Measurements from ENCODE around the gene CIAO1. TPM values are rescaled to one million over a fixed set of nuclear protein-coding genes. Genes with fewer than 3 reads are reported as not detected.

Gene CIAO1
- polyA plus RNA-seq, 2 of the 4 experiments (the other 2 are of a cell fraction), result 83.2 to 99.7 TPM

DNA sequence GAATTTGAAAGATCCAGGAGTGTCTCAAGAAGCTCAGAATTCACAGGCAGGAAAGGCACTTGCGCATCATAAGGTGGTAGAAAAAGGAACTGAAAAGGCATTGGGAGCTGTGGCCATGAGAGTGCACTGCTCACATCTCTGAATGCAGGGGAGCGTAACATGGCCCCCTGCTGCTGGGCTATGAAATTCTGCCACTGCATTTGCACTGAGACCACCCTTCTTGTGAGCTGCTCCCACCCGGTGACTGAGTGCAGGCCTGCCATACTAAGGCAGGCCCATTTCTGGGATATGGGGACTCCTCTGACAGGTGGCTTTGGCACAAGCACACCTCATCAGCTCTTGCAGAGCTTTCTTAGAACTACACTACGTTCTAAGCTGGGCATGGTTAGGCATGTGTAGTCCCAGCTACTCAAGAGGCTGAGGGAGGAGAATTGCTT lies 32.1 kb upstream of the CIAO1 start:
- WGBS (ENCODE audit: missing lambda C conversion rate), result 82% methylated on average over 4 of the region's 4 CpGs

DNA sequence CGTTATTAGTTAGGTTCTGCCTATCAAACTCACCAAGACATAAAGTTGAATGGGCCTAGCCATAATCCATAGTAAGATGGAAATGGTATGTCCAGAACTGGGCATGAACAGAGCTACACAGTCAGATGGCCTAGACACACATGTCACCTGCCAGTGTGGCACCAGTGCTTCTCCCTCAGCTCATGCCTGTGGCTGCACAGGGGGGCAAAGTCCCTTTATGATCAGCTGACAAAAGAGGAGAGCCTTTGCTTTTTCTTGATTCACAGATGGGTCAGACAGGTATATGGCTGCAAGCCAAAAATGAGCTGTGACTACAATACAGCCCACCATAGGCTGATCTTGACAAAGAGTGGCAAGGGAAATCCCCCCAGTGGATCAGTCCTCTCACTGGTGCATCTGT lies 29.1 kb upstream of the CIAO1 start:
- Histone ChIP-seq H3K4me2 (no peak overlapping the region), H3K4me1 (no peaks in the 10 kb centered on the region), H3K27ac (no peak overlapping the region), H3K9me3 (no peaks in the 10 kb centered on the region), H3K4me3 (no peak overlapping the region)
- FAIRE-seq, result no peak
- TF ChIP-seq GATA3 (IDR thresholded peaks at IDR 0.05; ENCODE audit: borderline replicate concordance), result no peak
- TF ChIP-seq, protein P1, sequence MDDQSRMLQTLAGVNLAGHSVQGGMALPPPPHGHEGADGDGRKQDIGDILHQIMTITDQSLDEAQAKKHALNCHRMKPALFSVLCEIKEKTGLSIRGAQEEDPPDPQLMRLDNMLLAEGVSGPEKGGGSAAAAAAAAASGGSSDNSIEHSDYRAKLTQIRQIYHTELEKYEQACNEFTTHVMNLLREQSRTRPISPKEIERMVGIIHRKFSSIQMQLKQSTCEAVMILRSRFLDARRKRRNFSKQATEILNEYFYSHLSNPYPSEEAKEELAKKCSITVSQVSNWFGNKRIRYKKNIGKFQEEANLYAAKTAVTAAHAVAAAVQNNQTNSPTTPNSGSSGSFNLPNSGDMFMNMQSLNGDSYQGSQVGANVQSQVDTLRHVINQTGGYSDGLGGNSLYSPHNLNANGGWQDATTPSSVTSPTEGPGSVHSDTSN (IDR thresholded peaks at IDR 0.05), result no peak
- no peak for TF ChIP-seq FOSB (CRISPR knock-in tag; IDR thresholded peaks at IDR 0.05)
- TF ChIP-seq JUNB (IDR thresholded peaks at IDR 0.05), result no peak
- no peak for TF ChIP-seq MYC (IDR thresholded peaks at IDR 0.05; ENCODE audit: borderline replicate concordance, low read length)
- no peak for TF ChIP-seq NFE2L2 (conservative IDR thresholded peaks at IDR 0.05; ENCODE audit: low read length)
- TF ChIP-seq, protein P2, sequence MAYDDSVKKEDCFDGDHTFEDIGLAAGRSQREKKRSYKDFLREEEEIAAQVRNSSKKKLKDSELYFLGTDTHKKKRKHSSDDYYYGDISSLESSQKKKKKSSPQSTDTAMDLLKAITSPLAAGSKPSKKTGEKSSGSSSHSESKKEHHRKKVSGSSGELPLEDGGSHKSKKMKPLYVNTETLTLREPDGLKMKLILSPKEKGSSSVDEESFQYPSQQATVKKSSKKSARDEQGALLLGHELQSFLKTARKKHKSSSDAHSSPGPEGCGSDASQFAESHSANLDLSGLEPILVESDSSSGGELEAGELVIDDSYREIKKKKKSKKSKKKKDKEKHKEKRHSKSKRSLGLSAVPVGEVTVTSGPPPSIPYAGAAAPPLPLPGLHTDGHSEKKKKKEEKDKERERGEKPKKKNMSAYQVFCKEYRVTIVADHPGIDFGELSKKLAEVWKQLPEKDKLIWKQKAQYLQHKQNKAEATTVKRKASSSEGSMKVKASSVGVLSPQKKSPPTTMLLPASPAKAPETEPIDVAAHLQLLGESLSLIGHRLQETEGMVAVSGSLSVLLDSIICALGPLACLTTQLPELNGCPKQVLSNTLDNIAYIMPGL (CRISPR knock-in tag; IDR thresholded peaks at IDR 0.05; ENCODE audit: borderline replicate concordance), result no peak
- no peak for TF ChIP-seq RNF2 (IDR thresholded peaks at IDR 0.05; ENCODE audit: borderline replicate concordance, low read depth)
- TF ChIP-seq ZSCAN20 (CRISPR knock-in tag; IDR thresholded peaks at IDR 0.05), result no peak
- TF ChIP-seq EHMT2 (IDR thresholded peaks at IDR 0.05; ENCODE audit: low read depth), result no peak
- no peak for DNase-seq (ENCODE audit: low read depth in 1 of 2, low spot score in 1 of 2)
- ChIA-PET POLR2A (no interaction called here), CTCF (interaction anchor here (1.0 to 1.5 kb wide), 5 partner anchors 14 to 244 kb away, joined by 3 to 4 read pairs (median 3); no protein-coding TSS in a partner anchor)
- 100% methylated on average over 1 of the region's 1 CpG for WGBS (ENCODE audit: missing lambda C conversion rate)
- ATAC-seq, result no peak

More for the DNA sequence above, 32.1 kb upstream of the CIAO1 start:
- Histone ChIP-seq H3K4me1 (no peaks in the 10 kb centered on the region), H3K9me3 (no peaks in the 10 kb centered on the region), H3K4me3 (no peak overlapping the region), H3K27ac (no peak overlapping the region), H3K4me2 (no peak overlapping the region)
- FAIRE-seq (no peak), DNase-seq (ENCODE audit: low read depth in 1 of 2, low spot score in 1 of 2) (no peak), ATAC-seq (no peak; a peak in 1 of 6 replicates)
- no peak for TF ChIP-seq SREBF2 (IDR thresholded peaks at IDR 0.05)
- TF ChIP-seq, protein P3, sequence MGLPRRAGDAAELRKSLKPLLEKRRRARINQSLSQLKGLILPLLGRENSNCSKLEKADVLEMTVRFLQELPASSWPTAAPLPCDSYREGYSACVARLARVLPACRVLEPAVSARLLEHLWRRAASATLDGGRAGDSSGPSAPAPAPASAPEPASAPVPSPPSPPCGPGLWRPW (IDR thresholded peaks at IDR 0.05), result no peak
- no peak for TF ChIP-seq CBX2 (IDR thresholded peaks at IDR 0.05; ENCODE audit: borderline replicate concordance, low read depth)
- POLR2A ChIA-PET, result no interaction called here
- CTCF ChIA-PET, result interaction anchor here (0.9 to 2.3 kb wide), 4 partner anchors 17 to 241 kb away, joined by 3 to 12 read pairs (median 4); no protein-coding TSS in a partner anchor

DNA sequence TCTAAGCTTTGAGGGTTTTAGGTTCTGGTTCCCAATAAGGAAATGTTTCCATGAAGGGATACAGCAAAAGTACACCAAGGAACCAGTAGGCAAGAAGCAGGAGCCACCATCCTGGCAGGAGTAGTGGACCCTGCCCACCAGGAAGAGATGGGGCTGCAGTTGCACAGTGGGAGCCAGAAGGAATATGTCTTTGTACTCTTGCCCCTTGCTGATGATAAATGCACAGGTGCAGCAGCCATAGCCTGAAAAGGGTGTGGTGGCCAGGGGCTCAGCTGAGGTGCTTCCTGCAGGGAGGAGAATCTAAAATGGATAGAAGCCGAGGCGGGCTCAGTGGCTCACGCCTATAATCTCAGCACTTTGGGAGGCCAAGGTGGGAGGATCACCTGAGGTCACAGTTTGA lies 27.8 kb upstream of the CIAO1 start:
- TF ChIP-seq HOXA7 (CRISPR knock-in tag; IDR thresholded peaks at IDR 0.05) (no peak), POLR2A (IDR thresholded peaks at IDR 0.05; ENCODE audit: low read length) (no peak), JUNB (IDR thresholded peaks at IDR 0.05) (no peak), USF2 (IDR thresholded peaks at IDR 0.05) (no peak), RARB (CRISPR knock-in tag; IDR thresholded peaks at IDR 0.05) (no peak), GATA3 (IDR thresholded peaks at IDR 0.05; ENCODE audit: borderline replicate concordance) (no peak), ESRRA (IDR thresholded peaks at IDR 0.05; ENCODE audit: borderline replicate concordance, low read length) (no peak), RAD21 (conservative IDR thresholded peaks at IDR 0.05 in 1 of 2, IDR thresholded peaks at IDR 0.05 in 1 of 2) (no peak), ELK1 (IDR thresholded peaks at IDR 0.05; ENCODE audit: low read depth, low read length) (no peak), ZC3H11A (IDR thresholded peaks at IDR 0.05) (no peak), TP53 (CRISPR knock-in tag; IDR thresholded peaks at IDR 0.05) (no peak), HOXB13 (CRISPR knock-in tag; IDR thresholded peaks at IDR 0.05; ENCODE audit: low read depth) (no peak)
- TF ChIP-seq, protein P4, sequence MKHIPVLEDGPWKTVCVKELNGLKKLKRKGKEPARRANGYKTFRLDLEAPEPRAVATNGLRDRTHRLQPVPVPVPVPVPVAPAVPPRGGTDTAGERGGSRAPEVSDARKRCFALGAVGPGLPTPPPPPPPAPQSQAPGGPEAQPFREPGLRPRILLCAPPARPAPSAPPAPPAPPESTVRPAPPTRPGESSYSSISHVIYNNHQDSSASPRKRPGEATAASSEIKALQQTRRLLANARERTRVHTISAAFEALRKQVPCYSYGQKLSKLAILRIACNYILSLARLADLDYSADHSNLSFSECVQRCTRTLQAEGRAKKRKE (CRISPR knock-in tag; IDR thresholded peaks at IDR 0.05; ENCODE audit: low read depth), result no peak
- no peak overlapping the region for H3K27ac ChIP-seq
- DNase-seq (ENCODE audit: low read depth in 1 of 2, low spot score in 1 of 2), result no peak
- no peaks in the 10 kb centered on the region for H3K9me3 ChIP-seq
- 92% methylated on average over 3 of the region's 3 CpGs for WGBS (ENCODE audit: missing lambda C conversion rate)
- FAIRE-seq, result no peak
- H3K4me3 ChIP-seq, result no peak overlapping the region
- H3K4me1 ChIP-seq, result no peaks in the 10 kb centered on the region
- ChIA-PET CTCF (interaction anchor here (1.2 to 2.7 kb wide), 4 partner anchors 13 to 121 kb away, joined by 3 to 13 read pairs (median 4); no protein-coding TSS in a partner anchor), POLR2A (no interaction called here)
- ATAC-seq, result no peak
- no peak overlapping the region for H3K4me2 ChIP-seq
